Large intestine (tissue), 3 donors: ENCODE measurements around the gene POLD2. TPM values are rescaled to one million over a fixed set of nuclear protein-coding genes. Genes with fewer than 3 reads are reported as not detected.

Experiments used
- DNase-seq, 2 donors: peaks; one replicate each; pipeline versions ENCODE4 v3.0.0 to v3.0.0-alpha.2; 2013
- H3K27ac ChIP-seq: one replicate; pipeline ENCODE4 v1.5.1; 2013; ENCODE audit warnings: low read length
- H3K27me3 ChIP-seq: 2 replicates; pipeline ENCODE4 v1.6.1; 2013; ENCODE audit warnings: low read length; ENCODE audit not compliant: control insufficient read depth, insufficient read depth
- H3K36me3 ChIP-seq: 2 replicates; pipeline ENCODE4 v1.6.1; 2013; ENCODE audit warnings: low read length; ENCODE audit not compliant: control insufficient read depth, insufficient read depth
- H3K4me1 ChIP-seq: one replicate; pipeline ENCODE4 v1.6.1; 2013; ENCODE audit warnings: low read length; ENCODE audit not compliant: control insufficient read depth, insufficient read depth
- H3K4me3 ChIP-seq: one replicate; pipeline ENCODE4 v1.5.1; 2013; ENCODE audit warnings: low read length
- H3K9me3 ChIP-seq: one replicate; pipeline ENCODE4 v1.6.1; 2013; ENCODE audit warnings: mild to moderate bottlenecking, low read depth, low read length, moderate library complexity; ENCODE audit not compliant: control insufficient read depth
- WGBS: methylation state at CpG from one replicate; pipeline ENCODE4 v1.1.5; 2013; ENCODE audit warnings: low lambda C conversion rate; ENCODE audit not compliant: insufficient coverage; 5-methylcytosine and 5-hydroxymethylcytosine counted together
- polyA plus RNA-seq: library from polyadenylated mRNA; unstranded; fragments of 120-200 nt; gene quantifications from one replicate; pipeline ENCODE4 v1.2.1, GENCODE V29; 2013

POLD2 gene
- polyA plus RNA-seq, 1 donor: 64.1 TPM

DNA sequence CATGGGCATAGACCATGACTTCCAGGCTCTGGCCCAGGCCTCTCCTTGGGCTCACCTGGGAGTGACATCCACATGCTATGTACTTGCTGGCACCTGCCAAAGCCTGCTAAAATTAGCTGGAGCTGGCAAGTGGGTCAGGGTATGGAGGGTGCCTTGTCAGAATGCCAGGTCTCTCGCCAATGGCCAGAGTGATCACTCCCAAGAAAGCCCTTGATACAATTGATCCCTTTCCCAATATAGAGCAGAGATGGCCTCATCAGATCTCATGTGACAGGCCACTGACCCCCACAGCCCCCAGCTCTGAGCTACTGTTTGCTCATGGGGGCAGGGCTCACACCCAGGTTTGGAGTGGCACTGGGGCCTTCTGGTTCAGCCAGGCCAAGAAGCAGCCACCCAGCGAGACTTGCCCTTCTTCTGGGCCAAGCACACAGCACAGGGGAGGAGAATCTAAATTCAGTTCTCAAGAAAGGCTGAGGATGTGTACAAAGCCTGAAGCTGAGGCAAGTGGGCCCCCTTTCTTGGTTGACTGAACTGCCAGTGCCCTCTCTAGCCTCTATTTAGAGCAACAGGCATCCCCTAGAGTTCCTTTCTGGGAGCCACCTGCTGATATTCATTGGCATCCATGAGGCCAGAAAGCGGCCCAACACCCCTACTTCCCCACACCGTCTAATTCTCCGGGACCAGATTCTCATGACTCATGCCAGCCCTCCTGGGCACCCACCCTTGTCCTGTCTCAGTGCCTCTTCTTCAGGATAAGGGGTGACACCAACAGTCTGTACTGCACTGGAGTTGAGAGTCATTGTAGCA is 36.7 kb upstream of the POLD2 start:
- WGBS: no CpG with 5 or more reads among the region's 5 CpGs
- Histone ChIP-seq H3K9me3 (no peaks in the 10 kb centered on the region), H3K4me1 (no peaks in the 10 kb centered on the region), H3K36me3 (no peaks in the 10 kb centered on the region), H3K27ac (no peak overlapping the region), H3K27me3 (peaks cover 6% of the 10 kb centered on the region), H3K4me3 (no peak overlapping the region)
- no peak for DNase-seq

DNA sequence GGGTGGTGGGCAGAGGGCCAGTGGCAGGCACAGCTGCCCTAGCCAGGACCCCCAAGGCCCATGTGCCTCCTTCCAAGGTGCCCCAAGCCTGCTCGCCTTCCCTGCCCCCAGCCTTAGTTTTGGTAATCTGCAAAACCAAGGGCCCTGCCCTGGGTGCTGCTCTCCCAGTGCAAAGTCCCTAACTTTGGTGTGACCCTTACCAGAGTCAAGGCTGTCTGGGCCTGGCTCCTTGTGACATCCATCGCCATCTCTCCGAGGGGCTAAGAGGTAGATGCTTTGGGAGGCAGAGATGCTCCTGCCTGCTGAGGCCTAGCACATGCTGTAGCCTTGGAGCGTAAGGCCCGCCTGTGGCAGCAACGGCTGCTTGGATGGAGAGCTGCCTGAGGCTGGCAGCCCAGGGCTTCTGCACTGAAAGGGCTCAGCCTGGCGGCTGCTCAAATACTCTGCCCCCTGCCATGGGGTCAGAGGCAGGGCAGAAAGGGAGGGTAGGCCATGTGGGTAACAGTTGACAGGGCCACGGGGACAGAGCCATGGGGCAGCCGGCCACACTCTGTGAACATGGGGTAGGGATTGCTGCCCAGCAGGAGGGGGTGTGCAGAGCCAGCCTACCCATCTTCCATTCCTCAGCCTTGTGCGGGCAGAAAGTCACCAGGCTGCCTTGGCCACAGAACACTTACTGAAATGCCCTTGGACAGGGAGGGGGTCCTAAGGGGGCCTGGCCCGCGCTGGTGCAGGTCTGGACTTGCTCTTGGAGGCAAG is 35.7 kb upstream of the POLD2 start:
- Histone ChIP-seq H3K36me3 (no peaks in the 10 kb centered on the region), H3K27ac (no peak overlapping the region), H3K27me3 (peaks cover 6% of the 10 kb centered on the region), H3K4me3 (no peak overlapping the region), H3K9me3 (no peaks in the 10 kb centered on the region), H3K4me1 (no peaks in the 10 kb centered on the region)
- WGBS: no CpG with 5 or more reads among the region's 12 CpGs
- no peak for DNase-seq

DNA sequence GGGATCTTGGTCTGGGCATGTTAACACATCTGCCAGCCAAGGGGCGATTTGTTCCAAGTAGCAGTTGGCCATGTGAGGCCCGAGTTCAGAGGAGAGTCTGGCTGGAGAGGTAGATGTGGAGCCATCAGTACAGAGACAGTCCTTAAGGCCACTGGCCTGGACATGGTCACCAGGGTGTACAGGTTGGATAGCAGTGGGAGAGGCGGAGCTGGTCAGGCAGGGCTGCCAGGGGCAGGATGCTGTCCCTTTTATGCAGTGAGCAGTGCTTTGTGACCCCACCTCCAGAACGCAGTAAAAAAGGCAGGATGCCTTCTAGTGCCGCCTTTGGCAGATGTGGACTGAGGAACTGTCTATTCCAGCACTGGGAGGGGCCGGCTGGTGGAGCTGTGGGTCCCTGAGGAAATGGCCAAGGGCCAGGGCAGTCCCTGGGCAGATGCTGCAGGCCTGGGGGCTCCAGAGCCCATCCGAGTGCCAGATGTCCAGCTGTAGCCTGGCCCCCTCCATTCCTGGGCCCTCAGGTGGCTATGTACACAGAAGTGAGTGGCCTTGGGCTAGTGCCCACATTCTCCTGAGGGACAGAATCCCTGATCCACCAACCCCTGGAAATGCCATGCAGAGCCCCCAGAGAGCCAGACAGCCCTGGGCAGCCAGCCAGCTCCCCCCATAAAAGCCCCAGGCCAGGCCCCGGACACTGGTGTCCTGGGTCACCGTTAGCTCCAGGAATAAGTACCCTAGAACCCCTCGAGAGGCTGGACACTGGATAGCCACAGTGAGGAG is 34.9 kb upstream of the POLD2 start:
- no CpG with 5 or more reads among the region's 10 CpGs for WGBS
- no peak overlapping the region for H3K4me3 ChIP-seq

DNA sequence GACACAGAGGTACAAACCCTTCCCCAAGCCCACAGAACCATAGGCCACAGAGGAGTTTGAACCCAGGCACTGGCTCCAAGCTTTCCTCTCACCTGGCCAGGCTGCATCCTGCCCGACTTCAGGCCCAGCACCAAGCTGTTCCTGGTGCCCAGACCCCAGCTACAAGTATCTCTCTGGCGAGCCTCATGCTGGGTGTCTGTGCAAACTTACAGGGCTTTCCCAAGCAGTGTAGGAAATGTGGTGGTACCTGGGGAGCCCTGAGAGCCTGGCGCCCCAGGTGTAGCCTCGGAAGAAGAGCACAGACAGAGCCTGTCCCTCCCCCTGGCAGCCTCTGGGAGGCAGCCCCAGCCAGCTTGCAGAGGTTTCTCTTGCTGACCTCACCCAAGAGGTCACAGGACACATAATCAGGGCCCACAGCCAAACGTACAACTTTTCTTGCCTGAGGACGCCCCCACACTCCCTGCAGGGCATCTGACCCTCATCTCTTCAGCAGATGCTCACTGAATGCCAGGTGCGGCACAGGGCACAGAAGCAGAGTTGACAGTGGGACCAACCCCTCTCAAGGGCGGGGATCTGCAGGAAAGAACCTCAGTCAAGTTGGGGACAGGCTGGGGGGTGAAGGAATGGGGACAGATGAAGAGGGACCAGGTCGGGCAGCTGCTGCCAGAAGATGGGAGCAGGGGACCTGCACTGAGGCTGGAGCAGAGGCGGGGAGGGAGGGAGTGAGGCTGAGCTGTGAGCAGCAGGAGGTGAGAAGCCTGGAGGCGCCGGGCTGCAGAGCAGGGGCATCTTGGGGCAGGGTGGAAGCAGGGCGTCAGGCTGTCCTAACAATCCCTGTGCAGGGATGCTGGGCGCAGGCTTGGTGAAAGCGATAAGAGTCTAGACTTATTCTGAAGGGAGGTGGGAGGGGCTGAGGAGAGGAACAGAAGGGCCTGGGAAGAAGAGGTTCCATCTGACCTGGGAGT is 34.0 kb upstream of the POLD2 start:
- Histone ChIP-seq H3K27me3 (no peaks in the 10 kb centered on the region), H3K9me3 (no peaks in the 10 kb centered on the region), H3K27ac (no peak overlapping the region), H3K4me3 (no peak overlapping the region), H3K36me3 (no peaks in the 10 kb centered on the region), H3K4me1 (no peaks in the 10 kb centered on the region)
- DNase-seq: no peak
- 80% methylated on average over 1 of the region's 15 CpGs for WGBS

More for the DNA sequence above, 34.9 kb upstream of the POLD2 start:
- H3K4me1 ChIP-seq: no peaks in the 10 kb centered on the region
- H3K27me3 ChIP-seq: no peaks in the 10 kb centered on the region
- no peak overlapping the region for H3K27ac ChIP-seq
- H3K9me3 ChIP-seq: no peaks in the 10 kb centered on the region
- H3K36me3 ChIP-seq: no peaks in the 10 kb centered on the region
- DNase-seq: no peak

DNA sequence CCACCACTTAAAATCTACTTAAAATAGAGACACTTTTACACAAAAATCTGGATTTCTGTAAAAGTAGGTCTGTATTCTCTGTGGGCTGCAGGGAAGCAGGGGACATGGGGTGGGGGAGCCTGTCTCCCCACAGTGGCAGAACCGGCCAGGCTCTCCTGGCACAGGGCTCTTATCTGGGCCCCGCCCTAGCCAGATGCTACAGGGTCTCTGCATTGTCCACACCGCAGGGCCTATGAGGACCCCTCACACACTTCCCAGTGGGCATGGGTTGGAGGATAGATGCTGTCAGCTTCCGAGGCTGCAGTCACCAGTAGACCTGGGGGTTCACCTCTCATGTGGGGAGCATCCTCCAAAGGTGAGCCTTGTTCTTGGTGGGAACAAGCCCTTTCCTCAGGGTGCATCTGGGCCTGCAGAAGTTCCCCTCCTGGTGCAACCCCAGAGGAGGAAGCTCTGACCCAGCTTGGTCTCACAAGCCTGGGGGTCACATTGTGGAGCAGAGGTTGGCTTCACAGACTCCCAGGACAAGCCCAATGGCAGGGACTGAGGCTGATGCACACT is 33.2 kb upstream of the POLD2 start:
- Histone ChIP-seq H3K27me3 (no peaks in the 10 kb centered on the region), H3K27ac (no peak overlapping the region), H3K4me3 (no peak overlapping the region), H3K4me1 (no peaks in the 10 kb centered on the region), H3K36me3 (no peaks in the 10 kb centered on the region), H3K9me3 (no peaks in the 10 kb centered on the region)
- no peak for DNase-seq
- WGBS: no CpG with 5 or more reads among the region's 4 CpGs

DNA sequence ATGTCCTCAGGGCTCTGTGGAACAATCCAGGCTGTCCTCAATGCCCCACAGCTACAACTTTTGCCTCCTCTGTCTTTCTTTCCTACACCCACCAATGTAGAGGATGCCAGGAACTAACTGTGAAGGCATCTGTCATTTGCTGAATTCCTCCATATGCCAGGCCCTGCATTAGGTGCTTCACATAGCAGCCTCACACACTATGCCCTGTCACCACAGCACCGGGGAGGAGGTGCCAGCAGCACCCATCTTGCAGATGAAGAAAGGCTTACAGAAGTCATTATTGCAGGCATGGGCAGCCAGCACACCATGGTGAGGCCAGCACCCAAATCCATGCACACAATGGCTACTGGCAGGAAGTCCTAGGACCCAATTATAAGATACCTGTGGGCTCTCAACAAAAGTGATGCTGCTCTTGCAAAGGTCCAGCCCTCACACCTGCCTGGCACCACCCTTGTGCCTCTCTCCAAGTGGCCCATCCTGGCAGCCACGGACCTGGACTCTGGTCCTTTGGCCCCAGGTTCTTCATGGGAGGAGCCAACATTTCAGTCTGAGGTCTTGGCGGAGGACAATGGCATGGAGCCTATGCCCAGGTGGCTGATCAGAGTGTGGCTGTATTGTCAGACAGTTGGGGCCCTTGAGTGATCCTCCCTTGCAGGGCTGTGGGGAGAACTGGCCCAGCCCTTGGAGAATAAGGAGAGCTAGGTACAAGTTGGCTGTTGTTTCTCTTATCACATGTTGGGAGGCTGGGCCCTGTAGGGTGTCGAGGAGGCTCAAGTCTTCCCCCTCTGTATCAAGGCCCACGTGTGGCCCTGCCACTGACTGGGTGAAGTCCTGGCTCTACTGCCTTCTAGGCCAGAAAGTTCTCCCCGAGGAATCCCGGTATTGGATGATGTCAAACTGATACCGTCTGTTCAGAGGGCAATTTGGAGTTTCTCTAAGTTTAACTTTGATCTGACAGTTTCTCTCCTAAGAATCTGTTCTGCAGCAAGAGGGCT is 32.1 kb upstream of the POLD2 start:
- DNase-seq: no peak
- no peaks in the 10 kb centered on the region for H3K4me1 ChIP-seq
- no peak overlapping the region for H3K4me3 ChIP-seq
- no CpG with 5 or more reads among the region's 8 CpGs for WGBS
- H3K27ac ChIP-seq: no peak overlapping the region
- no peaks in the 10 kb centered on the region for H3K9me3 ChIP-seq
- no peaks in the 10 kb centered on the region for H3K27me3 ChIP-seq
- H3K36me3 ChIP-seq: no peaks in the 10 kb centered on the region

DNA sequence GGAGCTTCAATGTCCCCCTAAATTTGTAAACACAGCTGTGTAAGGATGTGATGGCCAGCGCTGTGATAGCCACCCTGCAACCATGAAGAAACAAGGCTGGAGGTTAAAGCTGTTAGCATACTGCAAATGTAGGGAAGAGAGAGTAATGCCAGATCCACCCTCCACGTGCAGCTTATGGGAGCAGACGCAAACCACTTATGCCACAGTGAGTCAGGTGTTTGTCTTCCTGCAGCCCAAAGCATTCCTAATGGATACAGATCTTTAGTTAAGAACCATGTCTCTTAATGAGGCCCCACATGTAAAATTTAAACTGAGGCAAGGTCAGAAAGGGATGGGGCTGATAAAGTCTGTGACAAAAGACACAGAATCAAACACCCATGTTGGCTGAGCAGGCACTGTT is 31.4 kb upstream of the POLD2 start:
- no peak for DNase-seq
- no peak overlapping the region for H3K4me3 ChIP-seq
- no peaks in the 10 kb centered on the region for H3K36me3 ChIP-seq
- no CpG with 5 or more reads among the region's 3 CpGs for WGBS
- no peaks in the 10 kb centered on the region for H3K4me1 ChIP-seq
- no peaks in the 10 kb centered on the region for H3K27me3 ChIP-seq
- H3K27ac ChIP-seq: no peak overlapping the region
- H3K9me3 ChIP-seq: no peaks in the 10 kb centered on the region

DNA sequence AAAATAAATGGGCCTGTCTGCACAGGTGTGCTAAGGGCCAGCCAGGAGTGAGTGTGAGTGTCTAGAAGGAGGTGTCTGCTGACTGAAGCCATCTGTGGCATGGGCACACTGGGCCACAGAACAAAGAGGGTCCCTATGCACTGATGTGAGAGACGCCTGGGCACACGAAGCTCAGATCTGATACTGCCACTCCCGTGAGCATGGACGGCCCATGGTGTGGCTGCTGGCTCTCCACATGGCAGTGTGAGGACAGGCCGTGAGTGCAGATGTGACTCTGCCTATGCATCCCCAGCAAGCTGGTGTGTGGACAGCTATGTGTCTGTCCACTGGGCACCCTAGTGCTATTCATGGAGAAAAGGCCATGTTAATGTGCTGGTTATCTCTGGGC is 30.6 kb upstream of the POLD2 start:
- DNase-seq: no peak
- Histone ChIP-seq H3K4me1 (no peaks in the 10 kb centered on the region), H3K4me3 (no peak overlapping the region), H3K27ac (no peak overlapping the region), H3K36me3 (no peaks in the 10 kb centered on the region), H3K27me3 (no peaks in the 10 kb centered on the region), H3K9me3 (no peaks in the 10 kb centered on the region)
- WGBS: no CpG with 5 or more reads among the region's 5 CpGs
